Peyer's patch (tissue), 4 donors: ENCODE results near the gene MEF2A.

Source experiments
- POLR2A ChIP-seq, 2 donors: fragments of 450-650 bp; IDR thresholded peaks; one replicate each; pipeline ENCODE4 v1.5.1; 2017; ENCODE audit warnings: antibody characterized with exemption in 2 of 2, mild to moderate bottlenecking in 2 of 2, moderate library complexity in 2 of 2
- TF ChIP-seq, protein P1 (sequence below), 6 experiments: fragments of 450-650 bp in 4 of 6; fragments of 200-600 bp in 2 of 6; sonication (generic) in 1 of 6; IDR thresholded peaks; one replicate each; pipeline ENCODE4 v1.5.1; 2017 to 2019; ENCODE audit warnings: antibody characterized with exemption in 6 of 6, mild to moderate bottlenecking in 3 of 6, moderate library complexity in 1 of 6

- TF ChIP-seq, protein P1, sequence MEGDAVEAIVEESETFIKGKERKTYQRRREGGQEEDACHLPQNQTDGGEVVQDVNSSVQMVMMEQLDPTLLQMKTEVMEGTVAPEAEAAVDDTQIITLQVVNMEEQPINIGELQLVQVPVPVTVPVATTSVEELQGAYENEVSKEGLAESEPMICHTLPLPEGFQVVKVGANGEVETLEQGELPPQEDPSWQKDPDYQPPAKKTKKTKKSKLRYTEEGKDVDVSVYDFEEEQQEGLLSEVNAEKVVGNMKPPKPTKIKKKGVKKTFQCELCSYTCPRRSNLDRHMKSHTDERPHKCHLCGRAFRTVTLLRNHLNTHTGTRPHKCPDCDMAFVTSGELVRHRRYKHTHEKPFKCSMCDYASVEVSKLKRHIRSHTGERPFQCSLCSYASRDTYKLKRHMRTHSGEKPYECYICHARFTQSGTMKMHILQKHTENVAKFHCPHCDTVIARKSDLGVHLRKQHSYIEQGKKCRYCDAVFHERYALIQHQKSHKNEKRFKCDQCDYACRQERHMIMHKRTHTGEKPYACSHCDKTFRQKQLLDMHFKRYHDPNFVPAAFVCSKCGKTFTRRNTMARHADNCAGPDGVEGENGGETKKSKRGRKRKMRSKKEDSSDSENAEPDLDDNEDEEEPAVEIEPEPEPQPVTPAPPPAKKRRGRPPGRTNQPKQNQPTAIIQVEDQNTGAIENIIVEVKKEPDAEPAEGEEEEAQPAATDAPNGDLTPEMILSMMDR (IDR thresholded peaks at IDR 0.05), result no peak
- TF ChIP-seq POLR2A (IDR thresholded peaks at IDR 0.05), result no peak
Measured at GRCh38 chr15:99590913-99591646, 25.3 kb downstream of the MEF2A start.
